SK-N-SH (cell line): ENCODE measurements around the gene RSPO4.

Source experiments
- EP300 ChIP-seq, 2 experiments: IDR thresholded peaks; 2 replicates each; pipeline versions ENCODE4 v1.4.0 to v1.6.1; 2012; ENCODE audit warnings: borderline replicate concordance in 1 of 2, low read depth in 1 of 2, low read length in 1 of 2
- GABPA ChIP-seq: IDR thresholded peaks from 2 replicates; pipeline ENCODE4 v1.4.0; 2012; ENCODE audit warnings: low read depth, mild to moderate bottlenecking
- MXI1 ChIP-seq: IDR thresholded peaks from 2 replicates; pipeline ENCODE4 v1.6.1; 2012; ENCODE audit warnings: mild to moderate bottlenecking, low read depth, low read length, improper control_type of control experiment
- POLR2AphosphoS5 ChIP-seq: IDR thresholded peaks from 2 replicates; pipeline ENCODE4 v1.6.1; 2012; ENCODE audit warnings: low read depth, low read length
- RAD21 ChIP-seq: IDR thresholded peaks from 2 replicates; pipeline ENCODE4 v1.6.1; 2012; ENCODE audit warnings: mild to moderate bottlenecking, low read length
- TF ChIP-seq, protein P1 (sequence below): fragments of 200-600 bp; sonication (generic); IDR thresholded peaks from 2 replicates; pipeline ENCODE4 v1.6.1; 2017; ENCODE audit warnings: antibody characterized with exemption, mild to moderate bottlenecking, moderate library complexity
- TF ChIP-seq, protein P2 (sequence below): IDR thresholded peaks from 2 replicates; pipeline ENCODE4 v1.4.0; 2012; ENCODE audit warnings: low read depth, borderline replicate concordance

DNA sequence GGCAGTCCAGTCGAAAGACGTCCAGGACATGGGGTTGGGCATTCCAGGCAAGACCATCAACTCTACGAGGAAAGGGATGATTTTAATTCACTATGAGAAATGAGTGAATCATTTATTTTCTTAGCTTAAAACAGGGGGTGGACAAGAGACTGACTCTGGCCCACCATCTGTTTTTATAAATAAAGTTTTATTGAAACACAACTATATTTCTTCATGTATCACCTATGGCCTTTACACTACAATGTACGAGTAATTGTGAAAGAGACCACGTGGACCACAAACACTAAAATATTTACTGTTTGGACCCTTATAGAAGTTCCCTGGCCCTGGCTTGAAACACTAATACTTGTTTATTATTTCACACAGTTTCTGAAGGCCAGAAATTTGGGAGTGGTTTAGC, 15.6 kb upstream of the RSPO4 start:
- TF ChIP-seq POLR2AphosphoS5 (no peak), GABPA (no peak), EP300 (IDR thresholded peaks at IDR 0.05; ENCODE audit: borderline replicate concordance in 1 of 2, low read depth in 1 of 2, low read length in 1 of 2) (no peak), RAD21 (no peak), MXI1 (no peak)
- TF ChIP-seq, protein P1, sequence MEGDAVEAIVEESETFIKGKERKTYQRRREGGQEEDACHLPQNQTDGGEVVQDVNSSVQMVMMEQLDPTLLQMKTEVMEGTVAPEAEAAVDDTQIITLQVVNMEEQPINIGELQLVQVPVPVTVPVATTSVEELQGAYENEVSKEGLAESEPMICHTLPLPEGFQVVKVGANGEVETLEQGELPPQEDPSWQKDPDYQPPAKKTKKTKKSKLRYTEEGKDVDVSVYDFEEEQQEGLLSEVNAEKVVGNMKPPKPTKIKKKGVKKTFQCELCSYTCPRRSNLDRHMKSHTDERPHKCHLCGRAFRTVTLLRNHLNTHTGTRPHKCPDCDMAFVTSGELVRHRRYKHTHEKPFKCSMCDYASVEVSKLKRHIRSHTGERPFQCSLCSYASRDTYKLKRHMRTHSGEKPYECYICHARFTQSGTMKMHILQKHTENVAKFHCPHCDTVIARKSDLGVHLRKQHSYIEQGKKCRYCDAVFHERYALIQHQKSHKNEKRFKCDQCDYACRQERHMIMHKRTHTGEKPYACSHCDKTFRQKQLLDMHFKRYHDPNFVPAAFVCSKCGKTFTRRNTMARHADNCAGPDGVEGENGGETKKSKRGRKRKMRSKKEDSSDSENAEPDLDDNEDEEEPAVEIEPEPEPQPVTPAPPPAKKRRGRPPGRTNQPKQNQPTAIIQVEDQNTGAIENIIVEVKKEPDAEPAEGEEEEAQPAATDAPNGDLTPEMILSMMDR: no peak
- TF ChIP-seq, protein P2, sequence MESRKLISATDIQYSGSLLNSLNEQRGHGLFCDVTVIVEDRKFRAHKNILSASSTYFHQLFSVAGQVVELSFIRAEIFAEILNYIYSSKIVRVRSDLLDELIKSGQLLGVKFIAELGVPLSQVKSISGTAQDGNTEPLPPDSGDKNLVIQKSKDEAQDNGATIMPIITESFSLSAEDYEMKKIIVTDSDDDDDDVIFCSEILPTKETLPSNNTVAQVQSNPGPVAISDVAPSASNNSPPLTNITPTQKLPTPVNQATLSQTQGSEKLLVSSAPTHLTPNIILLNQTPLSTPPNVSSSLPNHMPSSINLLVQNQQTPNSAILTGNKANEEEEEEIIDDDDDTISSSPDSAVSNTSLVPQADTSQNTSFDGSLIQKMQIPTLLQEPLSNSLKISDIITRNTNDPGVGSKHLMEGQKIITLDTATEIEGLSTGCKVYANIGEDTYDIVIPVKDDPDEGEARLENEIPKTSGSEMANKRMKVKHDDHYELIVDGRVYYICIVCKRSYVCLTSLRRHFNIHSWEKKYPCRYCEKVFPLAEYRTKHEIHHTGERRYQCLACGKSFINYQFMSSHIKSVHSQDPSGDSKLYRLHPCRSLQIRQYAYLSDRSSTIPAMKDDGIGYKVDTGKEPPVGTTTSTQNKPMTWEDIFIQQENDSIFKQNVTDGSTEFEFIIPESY: no peak
